HEK293 (cell line): ENCODE measurements around the gene AIG1.

ENCODE experiments used
- CTCF ChIA-PET: fragments of 350-600 bp; formaldehyde crosslinking; extraction: SDS; loops from one replicate; lab custom pipeline; 2021; ENCODE audit warnings: antibody characterized with exemption; lab: Yijun Ruan, JAX
- POLR2A ChIA-PET: fragments of 300-600 bp; formaldehyde crosslinking; extraction: SDS; loops from one replicate; lab custom pipeline; 2020; ENCODE audit warnings: antibody characterized with exemption, inconsistent platforms; lab: Yijun Ruan, JAX
- H3K27ac ChIP-seq: fragments of 200-500 bp; sonication (Bioruptor generic); 2 replicates; pipeline ENCODE4 v1.5.1; 2014; ENCODE audit warnings: low read depth, low read length, control low read depth, inconsistent platforms; ENCODE audit errors: extremely low read depth
- H3K36me3 ChIP-seq, 2 experiments: fragments of 200-500 bp in 1 of 2; sonication (Bioruptor generic) in 1 of 2; 1 replicate in 1 of 2; 2 replicates in 1 of 2; pipeline ENCODE4 v1.5.1; 2014 to 2017; ENCODE audit warnings: inconsistent platforms in 2 of 2, low read length in 2 of 2; ENCODE audit not compliant: control insufficient read depth in 2 of 2, insufficient read depth in 1 of 2
- H3K4me1 ChIP-seq: fragments of 200-500 bp; sonication (Bioruptor generic); 2 replicates; pipeline ENCODE4 v1.5.1; 2014; ENCODE audit warnings: mild to moderate bottlenecking, low read length, inconsistent platforms; ENCODE audit not compliant: control insufficient read depth, insufficient read depth
- H3K4me3 ChIP-seq: 2 replicates; pipeline ENCODE4 v1.5.1; 2011; ENCODE audit warnings: low read depth, mild to moderate bottlenecking, control low read depth, low read length, moderate library complexity
- H3K9me3 ChIP-seq: fragments of 200-500 bp; sonication (Bioruptor generic); 2 replicates; pipeline ENCODE4 v1.5.1; 2014; ENCODE audit warnings: low read depth, low read length, inconsistent platforms; ENCODE audit not compliant: control insufficient read depth, insufficient read depth
- GLIS2 ChIP-seq: fragments of 450-650 bp; formaldehyde crosslinking; IDR thresholded peaks from 2 replicates; pipeline ENCODE4 v1.5.1; 2016; ENCODE audit warnings: missing biosample characterization, missing genetic modification characterization
- TRIM28 ChIP-seq: IDR thresholded peaks from 2 replicates; pipeline ENCODE4 v1.6.1; 2011; ENCODE audit warnings: low read length, control low read depth, borderline replicate concordance
- ZBTB26 ChIP-seq: fragments of 450-650 bp; formaldehyde crosslinking; optimal IDR thresholded peaks from 2 replicates; pipeline ENCODE3; 2016; ENCODE audit warnings: missing biosample characterization, mild to moderate bottlenecking, missing genetic modification characterization
- ZNF174 ChIP-seq: fragments of 450-650 bp; formaldehyde crosslinking; IDR thresholded peaks from 2 replicates; pipeline ENCODE4 v1.5.0; 2017; ENCODE audit warnings: missing biosample characterization, mild to moderate bottlenecking, missing genetic modification characterization
- ZNF18 ChIP-seq: fragments of 450-650 bp; formaldehyde crosslinking; IDR thresholded peaks from 2 replicates; pipeline ENCODE4 v1.5.1; 2016; ENCODE audit warnings: missing biosample characterization, missing genetic modification characterization
- ZNF214 ChIP-seq: fragments of 450-650 bp; formaldehyde crosslinking; IDR thresholded peaks from 2 replicates; pipeline ENCODE4 v1.5.1; 2017; ENCODE audit warnings: missing biosample characterization, mild to moderate bottlenecking, missing genetic modification characterization, borderline replicate concordance
- ZNF221 ChIP-seq: fragments of 450-650 bp; formaldehyde crosslinking; IDR thresholded peaks from 2 replicates; pipeline ENCODE4 v1.5.1; 2017; ENCODE audit warnings: missing biosample characterization, missing genetic modification characterization, borderline replicate concordance
- ZNF23 ChIP-seq: fragments of 450-650 bp; formaldehyde crosslinking; IDR thresholded peaks from 2 replicates; pipeline ENCODE4 v1.5.1; 2016; ENCODE audit warnings: missing biosample characterization, missing genetic modification characterization, borderline replicate concordance
- ZNF292 ChIP-seq: fragments of 450-650 bp; formaldehyde crosslinking; IDR thresholded peaks from 2 replicates; pipeline ENCODE4 v1.5.1; 2016; ENCODE audit warnings: low read depth, missing biosample characterization, missing genetic modification characterization, borderline replicate concordance
- ZNF423 ChIP-seq: fragments of 450-650 bp; formaldehyde crosslinking; IDR thresholded peaks from 2 replicates; pipeline ENCODE4 v1.5.1; 2016; ENCODE audit warnings: missing biosample characterization, missing genetic modification characterization
- ZNF501 ChIP-seq: fragments of 450-650 bp; formaldehyde crosslinking; IDR thresholded peaks from 2 replicates; pipeline ENCODE4 v1.5.1; 2016; ENCODE audit warnings: missing biosample characterization, missing genetic modification characterization
- ZNF561 ChIP-seq: fragments of 450-650 bp; IDR thresholded peaks from 2 replicates; pipeline ENCODE4 v1.5.1; 2018; ENCODE audit warnings: missing biosample characterization, missing genetic modification characterization, borderline replicate concordance
- ZNF596 ChIP-seq: fragments of 450-650 bp; IDR thresholded peaks from 2 replicates; pipeline ENCODE4 v1.5.0; 2018; ENCODE audit warnings: missing biosample characterization, mild to moderate bottlenecking, missing genetic modification characterization, moderate library complexity
- ZNF654 ChIP-seq: fragments of 450-650 bp; formaldehyde crosslinking; IDR thresholded peaks from 2 replicates; pipeline ENCODE4 v1.5.1; 2016; ENCODE audit warnings: low read depth, missing biosample characterization, missing genetic modification characterization
- ZNF658 ChIP-seq: fragments of 450-650 bp; formaldehyde crosslinking; IDR thresholded peaks from 2 replicates; pipeline ENCODE4; 2016; ENCODE audit warnings: missing biosample characterization, missing genetic modification characterization
- ZNF692 ChIP-seq: fragments of 450-650 bp; formaldehyde crosslinking; IDR thresholded peaks from 2 replicates; pipeline ENCODE4 v1.5.1; 2016; ENCODE audit warnings: missing biosample characterization, missing genetic modification characterization
- ZNF768 ChIP-seq: fragments of 450-650 bp; formaldehyde crosslinking; IDR thresholded peaks from 2 replicates; pipeline ENCODE4 v1.5.1; 2018; ENCODE audit warnings: missing biosample characterization, mild to moderate bottlenecking, missing genetic modification characterization
- TF ChIP-seq, protein P1 (sequence below): fragments of 450-650 bp; formaldehyde crosslinking; IDR thresholded peaks from 2 replicates; pipeline ENCODE4 v1.5.1; 2016; ENCODE audit warnings: missing biosample characterization, missing genetic modification characterization
- TF ChIP-seq, protein P2 (sequence below): fragments of 450-650 bp; formaldehyde crosslinking; IDR thresholded peaks from 2 replicates; pipeline ENCODE4 v1.5.1; 2016; ENCODE audit warnings: missing biosample characterization, missing genetic modification characterization
- TF ChIP-seq, protein P3 (sequence below): fragments of 450-650 bp; formaldehyde crosslinking; IDR thresholded peaks from 2 replicates; pipeline ENCODE4 v1.5.1; 2016; ENCODE audit warnings: missing biosample characterization, missing genetic modification characterization

The AIG1 gene

GRCh38 chr6:143252961-143253360, 192.3 kb downstream of the AIG1 start:
- H3K27ac ChIP-seq: no peak overlapping the region
- POLR2A ChIA-PET: no interaction called here
- no peak overlapping the region for H3K4me3 ChIP-seq
- no peaks in the 10 kb centered on the region for H3K36me3 ChIP-seq
- CTCF ChIA-PET: no interaction called here
- TF ChIP-seq ZBTB26 (tag by site-specific recombination) (no peak), ZNF221 (no peak), ZNF174 (tag by site-specific recombination) (no peak), ZNF768 (tag by site-specific recombination) (no peak), GLIS2 (no peak), ZNF596 (tag by site-specific recombination) (no peak), ZNF561 (no peak)
- TF ChIP-seq, protein P1, sequence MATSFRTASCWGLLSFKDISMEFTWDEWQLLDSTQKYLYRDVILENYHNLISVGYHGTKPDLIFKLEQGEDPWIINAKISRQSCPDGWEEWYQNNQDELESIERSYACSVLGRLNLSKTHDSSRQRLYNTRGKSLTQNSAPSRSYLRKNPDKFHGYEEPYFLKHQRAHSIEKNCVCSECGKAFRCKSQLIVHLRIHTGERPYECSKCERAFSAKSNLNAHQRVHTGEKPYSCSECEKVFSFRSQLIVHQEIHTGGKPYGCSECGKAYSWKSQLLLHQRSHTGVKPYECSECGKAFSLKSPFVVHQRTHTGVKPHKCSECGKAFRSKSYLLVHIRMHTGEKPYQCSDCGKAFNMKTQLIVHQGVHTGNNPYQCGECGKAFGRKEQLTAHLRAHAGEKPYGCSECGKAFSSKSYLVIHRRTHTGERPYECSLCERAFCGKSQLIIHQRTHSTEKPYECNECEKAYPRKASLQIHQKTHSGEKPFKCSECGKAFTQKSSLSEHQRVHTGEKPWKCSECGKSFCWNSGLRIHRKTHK: no peak
- H3K4me1 ChIP-seq: no peaks in the 10 kb centered on the region
- no peaks in the 10 kb centered on the region for H3K9me3 ChIP-seq

- H3K36me3 ChIP-seq: no peaks in the 10 kb centered on the region
- H3K4me3 ChIP-seq: no peak overlapping the region
- no peaks in the 10 kb centered on the region for H3K9me3 ChIP-seq
- ChIA-PET CTCF (interaction anchor here (0.5 to 0.6 kb wide), 2 partner anchors 109 to 417 kb away, joined by 3 to 4 read pairs; no protein-coding TSS in a partner anchor), POLR2A (no interaction called here)
- H3K4me1 ChIP-seq: no peaks in the 10 kb centered on the region
- H3K27ac ChIP-seq: no peak overlapping the region
- TF ChIP-seq ZNF423 (tag by site-specific recombination): no peak
- TF ChIP-seq, protein P2, sequence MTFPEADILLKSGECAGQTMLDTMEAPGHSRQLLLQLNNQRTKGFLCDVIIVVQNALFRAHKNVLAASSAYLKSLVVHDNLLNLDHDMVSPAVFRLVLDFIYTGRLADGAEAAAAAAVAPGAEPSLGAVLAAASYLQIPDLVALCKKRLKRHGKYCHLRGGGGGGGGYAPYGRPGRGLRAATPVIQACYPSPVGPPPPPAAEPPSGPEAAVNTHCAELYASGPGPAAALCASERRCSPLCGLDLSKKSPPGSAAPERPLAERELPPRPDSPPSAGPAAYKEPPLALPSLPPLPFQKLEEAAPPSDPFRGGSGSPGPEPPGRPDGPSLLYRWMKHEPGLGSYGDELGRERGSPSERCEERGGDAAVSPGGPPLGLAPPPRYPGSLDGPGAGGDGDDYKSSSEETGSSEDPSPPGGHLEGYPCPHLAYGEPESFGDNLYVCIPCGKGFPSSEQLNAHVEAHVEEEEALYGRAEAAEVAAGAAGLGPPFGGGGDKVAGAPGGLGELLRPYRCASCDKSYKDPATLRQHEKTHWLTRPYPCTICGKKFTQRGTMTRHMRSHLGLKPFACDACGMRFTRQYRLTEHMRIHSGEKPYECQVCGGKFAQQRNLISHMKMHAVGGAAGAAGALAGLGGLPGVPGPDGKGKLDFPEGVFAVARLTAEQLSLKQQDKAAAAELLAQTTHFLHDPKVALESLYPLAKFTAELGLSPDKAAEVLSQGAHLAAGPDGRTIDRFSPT: no peak
- no peak for TF ChIP-seq ZNF18 (tag by site-specific recombination)
- no peak for TF ChIP-seq ZNF23 (tag by site-specific recombination)
- no peak for TF ChIP-seq ZNF292 (tag by site-specific recombination)
- no peak for TF ChIP-seq ZNF692 (tag by site-specific recombination)
- TF ChIP-seq ZNF501 (tag by site-specific recombination): no peak
- no peak for TF ChIP-seq ZNF654 (tag by site-specific recombination)
- no peak for TF ChIP-seq ZNF658 (tag by site-specific recombination)
- TF ChIP-seq TRIM28: no peak
- TF ChIP-seq, protein P3, sequence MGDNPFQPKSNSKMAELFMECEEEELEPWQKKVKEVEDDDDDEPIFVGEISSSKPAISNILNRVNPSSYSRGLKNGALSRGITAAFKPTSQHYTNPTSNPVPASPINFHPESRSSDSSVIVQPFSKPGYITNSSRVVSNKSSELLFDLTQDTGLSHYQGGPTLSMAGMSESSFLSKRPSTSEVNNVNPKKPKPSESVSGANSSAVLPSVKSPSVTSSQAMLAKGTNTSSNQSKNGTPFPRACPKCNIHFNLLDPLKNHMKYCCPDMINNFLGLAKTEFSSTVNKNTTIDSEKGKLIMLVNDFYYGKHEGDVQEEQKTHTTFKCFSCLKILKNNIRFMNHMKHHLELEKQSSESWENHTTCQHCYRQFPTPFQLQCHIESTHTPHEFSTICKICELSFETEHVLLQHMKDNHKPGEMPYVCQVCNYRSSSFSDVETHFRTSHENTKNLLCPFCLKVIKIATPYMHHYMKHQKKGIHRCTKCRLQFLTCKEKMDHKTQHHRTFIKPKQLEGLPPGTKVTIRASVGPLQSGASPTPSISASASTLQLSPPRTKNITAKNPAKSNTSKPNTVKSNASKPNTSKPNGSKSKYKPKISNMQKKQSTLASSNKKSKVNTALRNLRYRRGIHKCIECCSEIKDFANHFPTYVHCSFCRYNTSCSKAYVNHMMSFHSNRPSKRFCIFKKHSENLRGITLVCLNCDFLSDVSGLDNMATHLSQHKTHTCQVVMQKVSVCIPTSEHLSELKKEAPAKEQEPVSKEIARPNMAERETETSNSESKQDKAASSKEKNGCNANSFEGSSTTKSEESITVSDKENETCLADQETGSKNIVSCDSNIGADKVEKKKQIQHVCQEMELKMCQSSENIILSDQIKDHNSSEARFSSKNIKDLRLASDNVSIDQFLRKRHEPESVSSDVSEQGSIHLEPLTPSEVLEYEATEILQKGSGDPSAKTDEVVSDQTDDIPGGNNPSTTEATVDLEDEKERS (tag by site-specific recombination): no peak
- no peak for TF ChIP-seq ZNF214 (tag by site-specific recombination)
- TF ChIP-seq, all 188 proteins: peak for 0
Observed at GRCh38 chr6:143253586-143253985, 192.9 kb downstream of the AIG1 start.
